HG03565 (cell line): ENCODE results near the gene PHOX2B.
"Not testable (repeated sequence)": the region's sequence is repeated elsewhere in the genome, so short reads cannot be mapped to it uniquely, and the experiment has no call there.

Experiments used
- ATAC-seq: cut with Tn5 transposase; IDR thresholded peaks from one replicate; pipeline ENCODE4 v1.9.1; 2021; ENCODE audit warnings: mild to moderate bottlenecking, moderate library complexity; ENCODE audit not compliant: unreplicated experiment

PHOX2B gene

GRCh38 chr4:41713768-41714167, 34.8 kb downstream of the PHOX2B start:
- no peak for ATAC-seq

DNA sequence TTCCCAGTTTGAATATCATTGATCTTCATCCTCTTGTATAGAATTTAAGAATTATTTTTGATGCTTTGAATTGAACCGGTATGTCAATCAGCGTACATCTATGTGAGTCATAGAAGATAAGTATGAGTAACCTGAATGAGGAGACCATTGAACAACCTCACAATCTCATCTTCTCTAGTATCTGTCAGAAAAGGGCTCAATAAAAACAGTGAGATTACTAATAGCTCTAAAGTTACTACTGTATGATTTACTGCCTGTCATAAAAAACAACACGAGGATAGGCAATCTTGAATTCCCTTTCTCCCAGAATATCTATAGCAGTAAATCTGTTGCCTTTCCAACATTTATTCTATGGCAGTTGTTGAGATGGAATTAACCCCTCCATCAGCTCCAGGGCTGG, 36.1 kb downstream of the PHOX2B start:
- ATAC-seq = no peak

DNA sequence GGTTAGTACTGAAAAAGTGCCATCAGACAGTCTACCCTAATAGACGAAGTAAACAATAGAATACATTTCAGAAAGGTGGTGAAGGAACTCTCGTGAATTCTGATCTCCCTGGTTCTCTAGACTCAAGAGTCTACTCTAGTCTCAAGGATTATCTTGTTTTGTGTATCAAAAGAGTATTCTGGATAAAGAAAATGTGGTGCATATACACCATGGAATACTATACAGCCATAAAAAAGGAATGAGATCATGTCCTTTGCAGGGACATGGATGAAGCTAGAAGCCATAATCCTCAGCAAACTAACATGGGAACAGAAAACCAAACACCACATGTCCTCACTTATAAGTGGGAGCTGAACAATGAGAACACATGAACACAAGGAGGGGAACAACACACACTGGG, 36.9 kb downstream of the PHOX2B start:
- not testable (repeated sequence) for ATAC-seq

DNA sequence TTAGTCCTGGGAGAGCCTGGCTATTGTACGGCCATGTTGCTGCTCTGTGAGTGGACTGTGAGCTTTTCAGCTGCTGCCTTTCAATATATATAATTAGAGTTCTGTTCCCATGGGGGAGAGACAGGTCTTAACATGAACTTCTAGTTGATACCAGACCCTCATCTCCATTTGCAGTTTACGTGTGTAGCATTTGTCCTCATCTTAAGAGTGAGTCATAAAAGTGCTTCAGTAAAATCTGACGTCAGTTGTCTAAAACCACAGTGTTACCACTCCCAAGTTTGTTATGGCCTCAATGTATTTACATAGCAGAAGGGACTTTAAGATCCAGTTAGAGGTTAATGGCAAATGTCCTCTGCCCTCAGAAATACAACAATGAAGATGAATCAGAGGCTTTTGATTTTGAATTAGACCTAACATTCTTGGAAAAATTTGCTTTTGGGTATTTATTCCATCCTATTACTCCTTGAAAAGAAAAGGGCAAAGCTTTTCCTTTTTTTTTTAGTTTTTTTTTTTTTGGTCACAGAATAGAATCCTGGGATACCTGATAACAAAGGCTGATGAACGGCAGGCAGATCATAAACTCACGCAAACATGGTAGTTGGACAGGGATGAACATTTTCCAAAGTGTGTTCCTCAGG, 38.6 kb downstream of the PHOX2B start:
- ATAC-seq = no peak

GRCh38 chr4:41703785-41704184, 44.7 kb downstream of the PHOX2B start:
- ATAC-seq = no peak

DNA sequence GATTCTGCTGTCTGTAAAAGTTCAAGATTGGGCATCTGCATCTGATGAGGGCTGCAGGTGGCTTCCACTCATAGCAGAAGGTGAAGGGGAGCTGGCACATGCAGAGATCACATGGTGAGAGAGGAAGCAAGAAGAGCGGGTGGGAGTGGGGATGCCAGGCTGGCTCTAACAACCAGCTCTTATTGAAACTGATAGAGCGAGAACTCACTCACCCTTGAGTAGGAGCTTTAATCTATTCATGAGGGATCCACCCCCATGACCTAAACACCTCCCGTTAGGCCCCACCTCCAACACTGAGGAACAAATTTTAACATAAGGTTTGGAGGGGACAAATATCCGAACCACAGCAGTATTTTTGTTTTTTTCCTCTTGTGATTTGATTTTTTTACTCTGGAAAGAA, 45.8 kb downstream of the PHOX2B start:
- no peak for ATAC-seq

- no peak for ATAC-seq
Measured at GRCh38 chr4:41701983-41702382, 46.5 kb downstream of the PHOX2B start.

GRCh38 chr4:41696763-41697162, 51.8 kb downstream of the PHOX2B start:
- ATAC-seq = no peak

GRCh38 chr4:41696131-41696530, 52.4 kb downstream of the PHOX2B start:
- ATAC-seq = no peak
